HepG2 (cell line): ENCODE data around the gene SMLR1. TPM values are rescaled to one million over a fixed set of nuclear protein-coding genes. Genes with fewer than 3 reads are reported as not detected.
A peak's percentile ranks its signal among the peaks of the same experiment; 100 is the strongest.

Experiments
- ATAD3A ChIP-seq: sonication (generic); formaldehyde crosslinking; IDR thresholded peaks from 2 replicates; pipeline ENCODE4 v1.4.0; 2020; ENCODE audit warnings: missing genetic modification reagents
- CEBPB ChIP-seq: IDR thresholded peaks from 2 replicates; pipeline ENCODE4 v1.6.1; 2011; ENCODE audit warnings: low read depth, low read length, improper control_type of control experiment, borderline replicate concordance
- HMGA1 ChIP-seq: sonication (generic); formaldehyde crosslinking; conservative IDR thresholded peaks from 2 replicates; pipeline ENCODE4 v1.4.0; 2020; ENCODE audit warnings: missing genetic modification reagents
- MAFG ChIP-seq: sonication (generic); formaldehyde crosslinking; IDR thresholded peaks from 2 replicates; pipeline ENCODE4 v1.5.1; 2020; ENCODE audit warnings: mild to moderate bottlenecking, missing genetic modification reagents
- MAX ChIP-seq: IDR thresholded peaks from 2 replicates; pipeline ENCODE4 v1.6.1; 2012; ENCODE audit warnings: inconsistent platforms
- MED1 ChIP-seq: sonication (generic); formaldehyde crosslinking; IDR thresholded peaks from 2 replicates; pipeline ENCODE4 v1.4.0; 2020; ENCODE audit warnings: missing genetic modification reagents
- MTA1 ChIP-seq: sonication (generic); formaldehyde crosslinking; IDR thresholded peaks from 2 replicates; pipeline ENCODE4 v1.4.0; 2020; ENCODE audit warnings: missing genetic modification reagents, mild to moderate bottlenecking, borderline replicate concordance
- NCOR1 ChIP-seq: fragments of 200-600 bp; sonication (generic); IDR thresholded peaks from 2 replicates; pipeline ENCODE4 v1.7.0; 2017; ENCODE audit warnings: antibody characterized with exemption, low read length, borderline replicate concordance
- SATB2 ChIP-seq: sonication (generic); formaldehyde crosslinking; IDR thresholded peaks from 2 replicates; pipeline ENCODE4 v1.5.0; 2020; ENCODE audit warnings: missing genetic modification reagents
- SETDB1 ChIP-seq: sonication (generic); formaldehyde crosslinking; IDR thresholded peaks from 2 replicates; pipeline ENCODE4 v1.5.1; 2020; ENCODE audit warnings: missing genetic modification reagents, mild to moderate bottlenecking, borderline replicate concordance
- ZFP82 ChIP-seq: sonication (generic); formaldehyde crosslinking; IDR thresholded peaks from 2 replicates; pipeline ENCODE4 v1.5.1; 2020; ENCODE audit warnings: mild to moderate bottlenecking, missing genetic modification reagents, borderline replicate concordance
- ZHX1 ChIP-seq: sonication (generic); formaldehyde crosslinking; IDR thresholded peaks from 2 replicates; pipeline ENCODE4 v1.8.1; 2022; ENCODE audit warnings: low read depth, mild to moderate bottlenecking, missing genetic modification reagents
- ZNF253 ChIP-seq: sonication (generic); formaldehyde crosslinking; IDR thresholded peaks from 2 replicates; pipeline ENCODE4 v1.8.0; 2022; ENCODE audit warnings: mild to moderate bottlenecking, missing genetic modification reagents, borderline replicate concordance
- ZNF274 ChIP-seq: sonication (generic); formaldehyde crosslinking; IDR thresholded peaks from 2 replicates; pipeline ENCODE4 v1.5.1; 2020; ENCODE audit warnings: mild to moderate bottlenecking, missing genetic modification reagents
- ZNF326 ChIP-seq: sonication (generic); formaldehyde crosslinking; IDR thresholded peaks from 2 replicates; pipeline ENCODE4 v1.4.0; 2020; ENCODE audit warnings: missing genetic modification reagents, borderline replicate concordance
- ZNF446 ChIP-seq: sonication (generic); formaldehyde crosslinking; IDR thresholded peaks from 2 replicates; pipeline ENCODE4 v1.5.0; 2020; ENCODE audit warnings: mild to moderate bottlenecking, missing genetic modification reagents
- ZNF577 ChIP-seq: sonication (generic); formaldehyde crosslinking; IDR thresholded peaks from 2 replicates; pipeline ENCODE4 v1.4.0; 2020; ENCODE audit warnings: mild to moderate bottlenecking, low read depth, missing genetic modification reagents, borderline replicate concordance
- ZNF772 ChIP-seq: sonication (generic); formaldehyde crosslinking; IDR thresholded peaks from 2 replicates; pipeline ENCODE4 v1.5.0; 2020; ENCODE audit warnings: mild to moderate bottlenecking, missing genetic modification reagents
- ZNF792 ChIP-seq: IDR thresholded peaks from 2 replicates; pipeline ENCODE4 v1.6.1; 2016
- polyA plus RNA-seq, 8 experiments: library from polyadenylated mRNA; depleted of rRNA in 3 of 8; stranded (reverse) in 7 of 8; unstranded in 1 of 8; fragments of >200 nt; fragmentation: Illumina TruSeq in 4 of 8; extraction: Trizol in 4 of 8; gene quantifications; 2 replicates each; pipeline versions ENCODE4 v1.2.1 to v1.2.3, GENCODE V29; 2011 to 2016; ENCODE audit warnings: low read depth in 4 of 8, missing spikeins in 1 of 8, mixed read lengths in 1 of 8; ENCODE audit not compliant: insufficient read depth in 1 of 8
- total RNA-seq, 5 experiments: library from RNA; depleted of rRNA; stranded (reverse); fragments of >200 nt; fragmentation: Illumina TruSeq; extraction: Trizol; gene quantifications; 2 replicates each; pipeline ENCODE4 v1.2.3, GENCODE V29; 2016; ENCODE audit warnings: low read depth in 1 of 5
- TF ChIP-seq, protein P1 (sequence below): IDR thresholded peaks from 2 replicates; pipeline ENCODE4 v1.6.1; 2016; ENCODE audit warnings: low read depth
- TF ChIP-seq, protein P2 (sequence below): IDR thresholded peaks from 2 replicates; pipeline ENCODE4 v1.6.1; 2012; ENCODE audit warnings: low read depth, low read length, improper control_type of control experiment
- TF ChIP-seq, protein P3 (sequence below): sonication (generic); formaldehyde crosslinking; IDR thresholded peaks from 2 replicates; pipeline ENCODE4 v1.5.0; 2020; ENCODE audit warnings: missing genetic modification reagents

SMLR1 gene
- total and polyA plus RNA-seq, 2 of the 13 experiments (the other 11 are each of a cell fraction or from before 2014, with no cell fraction given) = 41.8 to 104 TPM

DNA sequence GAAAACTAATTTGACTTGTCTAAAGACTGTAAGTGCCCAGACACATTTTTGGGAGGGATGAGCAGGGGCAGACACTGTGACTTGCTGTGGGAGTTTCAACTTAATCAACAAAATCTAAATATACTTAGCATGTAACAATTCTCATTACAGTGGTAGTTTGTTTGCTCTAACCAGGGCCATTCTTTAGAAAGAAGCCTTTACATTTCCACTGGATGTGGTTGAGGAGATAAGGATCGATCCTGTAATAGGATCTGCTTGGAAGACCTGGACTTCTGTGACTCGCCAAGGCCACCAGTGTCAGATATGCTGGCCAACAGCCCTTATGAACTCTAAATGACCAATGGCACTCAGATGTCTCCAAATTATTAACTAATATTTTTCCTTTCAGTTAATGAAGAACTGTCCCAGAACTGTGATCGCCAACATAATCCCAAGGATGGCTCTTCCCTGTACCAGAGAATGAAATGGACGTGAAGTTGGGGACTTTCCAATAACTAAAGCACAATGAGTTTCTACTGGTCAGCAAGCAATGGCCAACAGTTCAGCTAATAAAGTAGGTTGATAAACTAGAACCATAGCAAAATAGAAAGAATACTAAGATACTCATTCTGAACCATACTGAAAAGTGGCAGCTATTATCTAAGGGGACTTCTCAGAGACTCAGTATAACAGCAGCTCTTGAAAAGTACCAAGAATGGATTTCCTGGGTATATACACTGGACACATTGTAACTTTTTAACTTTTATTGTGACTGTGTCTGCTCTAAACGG, 7.5 kb downstream of the SMLR1 start (continued):
- TF ChIP-seq MED1 (CRISPR knock-in tag) (peak; percentile 80; the same call in 1 of the 2 replicates), SETDB1 (CRISPR knock-in tag) (no peak), ZNF446 (no peak), ZNF253 (no peak), MTA1 (CRISPR knock-in tag) (no peak), CEBPB (no peak), ZNF326 (CRISPR knock-in tag) (no peak), ZNF792 (0 out of 2 replicates have a peak, but pooled peaks have one; percentile 45), NCOR1 (peak; percentile 29; the same call in 1 of the 2 replicates), ZNF274 (CRISPR knock-in tag) (no peak), ZNF772 (CRISPR knock-in tag) (no peak; the same call in 1 of the 2 replicates), ZFP82 (0 out of 2 replicates have a peak, but pooled peaks have one; percentile 28), MAFG (CRISPR knock-in tag) (no peak), ATAD3A (CRISPR knock-in tag) (no peak), MAX (0 out of 2 replicates have a peak, but pooled peaks have one; percentile 12), ZNF577 (CRISPR knock-in tag) (no peak), SATB2 (peak; percentile 92), HMGA1 (CRISPR knock-in tag) (no peak), ZHX1 (CRISPR knock-in tag) (no peak)
- TF ChIP-seq, protein P1, sequence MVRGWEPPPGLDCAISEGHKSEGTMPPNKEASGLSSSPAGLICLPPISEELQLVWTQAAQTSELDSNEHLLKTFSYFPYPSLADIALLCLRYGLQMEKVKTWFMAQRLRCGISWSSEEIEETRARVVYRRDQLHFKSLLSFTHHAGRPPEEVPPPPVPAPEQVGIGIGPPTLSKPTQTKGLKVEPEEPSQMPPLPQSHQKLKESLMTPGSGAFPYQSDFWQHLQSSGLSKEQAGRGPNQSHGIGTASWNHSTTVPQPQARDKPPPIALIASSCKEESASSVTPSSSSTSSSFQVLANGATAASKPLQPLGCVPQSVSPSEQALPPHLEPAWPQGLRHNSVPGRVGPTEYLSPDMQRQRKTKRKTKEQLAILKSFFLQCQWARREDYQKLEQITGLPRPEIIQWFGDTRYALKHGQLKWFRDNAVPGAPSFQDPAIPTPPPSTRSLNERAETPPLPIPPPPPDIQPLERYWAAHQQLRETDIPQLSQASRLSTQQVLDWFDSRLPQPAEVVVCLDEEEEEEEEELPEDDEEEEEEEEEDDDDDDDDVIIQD = peak; percentile 88
- TF ChIP-seq, protein P2, sequence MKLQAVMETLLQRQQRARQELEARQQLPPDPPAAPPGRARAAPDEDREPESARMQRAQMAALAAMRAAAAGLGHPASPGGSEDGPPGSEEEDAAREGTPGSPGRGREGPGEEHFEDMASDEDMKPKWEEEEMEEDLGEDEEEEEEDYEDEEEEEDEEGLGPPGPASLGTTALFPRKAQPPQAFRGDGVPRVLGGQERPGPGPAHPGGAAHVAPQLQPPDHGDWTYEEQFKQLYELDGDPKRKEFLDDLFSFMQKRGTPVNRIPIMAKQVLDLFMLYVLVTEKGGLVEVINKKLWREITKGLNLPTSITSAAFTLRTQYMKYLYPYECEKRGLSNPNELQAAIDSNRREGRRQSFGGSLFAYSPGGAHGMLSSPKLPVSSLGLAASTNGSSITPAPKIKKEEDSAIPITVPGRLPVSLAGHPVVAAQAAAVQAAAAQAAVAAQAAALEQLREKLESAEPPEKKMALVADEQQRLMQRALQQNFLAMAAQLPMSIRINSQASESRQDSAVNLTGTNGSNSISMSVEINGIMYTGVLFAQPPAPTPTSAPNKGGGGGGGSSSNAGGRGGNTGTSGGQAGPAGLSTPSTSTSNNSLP = peak; percentile 85
- TF ChIP-seq, protein P3, sequence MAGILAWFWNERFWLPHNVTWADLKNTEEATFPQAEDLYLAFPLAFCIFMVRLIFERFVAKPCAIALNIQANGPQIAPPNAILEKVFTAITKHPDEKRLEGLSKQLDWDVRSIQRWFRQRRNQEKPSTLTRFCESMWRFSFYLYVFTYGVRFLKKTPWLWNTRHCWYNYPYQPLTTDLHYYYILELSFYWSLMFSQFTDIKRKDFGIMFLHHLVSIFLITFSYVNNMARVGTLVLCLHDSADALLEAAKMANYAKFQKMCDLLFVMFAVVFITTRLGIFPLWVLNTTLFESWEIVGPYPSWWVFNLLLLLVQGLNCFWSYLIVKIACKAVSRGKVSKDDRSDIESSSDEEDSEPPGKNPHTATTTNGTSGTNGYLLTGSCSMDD (CRISPR knock-in tag) = no peak
